IMR-90 (cell line): ENCODE data around the gene OR3A2. TPM values are rescaled to one million over a fixed set of nuclear protein-coding genes. Genes with fewer than 3 reads are reported as not detected.

ENCODE experiments used
- ATAC-seq: fragments of 200-7000 bp; cut with Tn5 transposase; 2 replicates; pipeline ENCODE4 v1.9.1; 2020; ENCODE audit warnings: low read depth, mild to moderate bottlenecking, moderate library complexity
- BruUV-seq: library from RNA; stranded (reverse); fragments of 400-500 nt; replicated peaks from 2 replicates; lab custom pipeline; 2021; lab: Mats Ljungman, UMichigan
- CTCF ChIA-PET: fragments of 300-600 bp; formaldehyde crosslinking; extraction: SDS; loops from one replicate; lab custom pipeline; 2021; ENCODE audit warnings: antibody characterized with exemption; lab: Yijun Ruan, JAX
- POLR2A ChIA-PET: fragments of 300-600 bp; sonication (Branson Sonifier 250); formaldehyde crosslinking; loops from one replicate; lab custom pipeline; 2022; ENCODE audit warnings: antibody characterized with exemption; ENCODE audit not compliant: unreplicated experiment; lab: Charles Lee
- DNase-seq: peaks from one replicate; pipeline ENCODE4 v3.0.0; 2013
- H2AFZ ChIP-seq: replicated peaks from 2 replicates; pipeline ENCODE3; 2013; ENCODE audit warnings: low read length, mild to moderate bottlenecking; ENCODE audit not compliant: poor library complexity
- H2AK5ac ChIP-seq: 2 replicates; pipeline ENCODE4 v1.6.1; 2013; ENCODE audit warnings: low read depth, low read length, inconsistent platforms
- H2AK9ac ChIP-seq: replicated peaks from 2 replicates; pipeline ENCODE3; 2013; ENCODE audit warnings: mild to moderate bottlenecking, low read depth, low read length, moderate library complexity; ENCODE audit not compliant: poor library complexity
- H2BK120ac ChIP-seq: 2 replicates; pipeline ENCODE4 v1.6.1; 2013; ENCODE audit warnings: low read depth, low read length, inconsistent platforms
- H2BK15ac ChIP-seq: 3 replicates; pipeline ENCODE4 v1.6.1; 2013; ENCODE audit warnings: low read depth, low read length, inconsistent platforms
- H2BK20ac ChIP-seq: 2 replicates; pipeline ENCODE4 v1.6.1; 2013; ENCODE audit warnings: low read depth, mild to moderate bottlenecking, inconsistent platforms, low read length, moderate library complexity
- H2BK5ac ChIP-seq: 2 replicates; pipeline ENCODE4 v1.6.1; 2013; ENCODE audit warnings: mild to moderate bottlenecking, low read depth, low read length, inconsistent platforms; ENCODE audit not compliant: poor library complexity, severe bottlenecking
- H3K14ac ChIP-seq: replicated peaks from 2 replicates; pipeline ENCODE4 v1.6.1; 2013; ENCODE audit warnings: low read depth, low read length, inconsistent platforms
- H3K18ac ChIP-seq: 2 replicates; pipeline ENCODE4 v1.6.1; 2013; ENCODE audit warnings: low read depth, low read length, control low read depth
- H3K23ac ChIP-seq: 2 replicates; pipeline ENCODE4 v1.6.1; 2013; ENCODE audit warnings: low read depth, low read length, inconsistent platforms
- H3K27ac ChIP-seq: 2 replicates; pipeline ENCODE4 v1.5.1; 2013; ENCODE audit warnings: mild to moderate bottlenecking, control low read depth, low read length; ENCODE audit not compliant: insufficient read depth
- H3K27me3 ChIP-seq: 2 replicates; pipeline ENCODE4 v1.6.1; 2013; ENCODE audit warnings: low read length; ENCODE audit not compliant: control insufficient read depth, insufficient read depth
- H3K36me3 ChIP-seq: 2 replicates; pipeline ENCODE4 v1.6.1; 2013; ENCODE audit warnings: low read length, mixed read lengths; ENCODE audit not compliant: control insufficient read depth, insufficient read depth
- H3K4ac ChIP-seq: 2 replicates; pipeline ENCODE4 v1.6.1; 2013; ENCODE audit warnings: low read depth, low read length, inconsistent platforms
- H3K4me1 ChIP-seq: 2 replicates; pipeline ENCODE4 v1.6.1; 2013; ENCODE audit warnings: low read length, mixed read lengths; ENCODE audit not compliant: control insufficient read depth, insufficient read depth
- H3K4me2 ChIP-seq: 2 replicates; pipeline ENCODE4 v1.6.1; 2013; ENCODE audit warnings: low read depth, mild to moderate bottlenecking, control low read depth, low read length, moderate library complexity
- H3K4me3 ChIP-seq: 2 replicates; pipeline ENCODE4 v1.5.1; 2013; ENCODE audit warnings: low read depth, mild to moderate bottlenecking, control low read depth, low read length, moderate library complexity; ENCODE audit not compliant: insufficient read depth
- H3K56ac ChIP-seq: 2 replicates; pipeline ENCODE4 v1.6.1; 2013; ENCODE audit warnings: low read length, inconsistent platforms; ENCODE audit not compliant: insufficient read depth; ENCODE audit errors: extremely low read depth
- H3K79me1 ChIP-seq, 2 experiments: 2 replicates each; pipeline ENCODE4 v1.6.1; 2013; ENCODE audit warnings: low read length in 2 of 2, inconsistent platforms in 1 of 2, low read depth in 1 of 2
- H3K9ac ChIP-seq: 2 replicates; pipeline ENCODE4 v1.6.1; 2013; ENCODE audit warnings: low read depth, low read length, control low read depth
- H3K9me1 ChIP-seq: 2 replicates; pipeline ENCODE4 v1.6.1; 2013; ENCODE audit warnings: low read length, inconsistent platforms; ENCODE audit not compliant: insufficient read depth
- H3K9me3 ChIP-seq: 2 replicates; pipeline ENCODE4 v1.6.1; 2013; ENCODE audit warnings: low read length; ENCODE audit not compliant: control insufficient read depth, insufficient read depth
- H4K20me1 ChIP-seq: 2 replicates; pipeline ENCODE4 v1.6.1; 2013; ENCODE audit warnings: low read length, inconsistent platforms; ENCODE audit not compliant: insufficient read depth
- H4K5ac ChIP-seq: 2 replicates; pipeline ENCODE4 v1.6.1; 2013; ENCODE audit warnings: mild to moderate bottlenecking, low read depth, low read length, control low read depth
- H4K8ac ChIP-seq, 2 experiments: 2 replicates each; pipeline ENCODE4 v1.6.1; 2013; ENCODE audit warnings: low read depth in 2 of 2, low read length in 2 of 2, control low read depth in 1 of 2, inconsistent platforms in 1 of 2
- H4K91ac ChIP-seq: 2 replicates; pipeline ENCODE4 v1.6.1; 2013; ENCODE audit warnings: low read depth, low read length, inconsistent platforms; ENCODE audit not compliant: insufficient read depth
- BHLHE40 ChIP-seq: fragments of 150-350 bp; IDR thresholded peaks from 2 replicates; pipeline ENCODE4 v1.6.1; 2016; ENCODE audit warnings: mild to moderate bottlenecking, low read depth, low read length
- CEBPB ChIP-seq: IDR thresholded peaks from 2 replicates; pipeline ENCODE4 v1.6.1; 2012; ENCODE audit warnings: low read depth, low read length, improper control_type of control experiment
- CHD1 ChIP-seq: IDR thresholded peaks from 2 replicates; pipeline ENCODE4 v1.6.1; 2012; ENCODE audit warnings: low read depth, low read length, improper control_type of control experiment
- MAFK ChIP-seq: IDR thresholded peaks from 2 replicates; pipeline ENCODE4 v1.6.1; 2012; ENCODE audit warnings: low read depth, low read length, improper control_type of control experiment
- MAZ ChIP-seq: IDR thresholded peaks from 2 replicates; pipeline ENCODE4 v1.6.1; 2012; ENCODE audit warnings: low read depth, mild to moderate bottlenecking, low read length, improper control_type of control experiment, moderate library complexity, borderline replicate concordance
- RAD21 ChIP-seq: IDR thresholded peaks from 2 replicates; pipeline ENCODE4 v1.6.1; 2012; ENCODE audit warnings: low read length, improper control_type of control experiment
- SMC3 ChIP-seq: fragments of 150-350 bp; IDR thresholded peaks from 2 replicates; pipeline ENCODE4 v1.6.1; 2016; ENCODE audit warnings: low read depth, mild to moderate bottlenecking, antibody characterized with exemption, low read length, moderate library complexity
- WGBS, 2 experiments: methylation state at CpG; one replicate each; pipeline versions ENCODE4 v1.1.5 to v1.1.7; 2013; ENCODE audit warnings: missing lambda C conversion rate in 2 of 2; ENCODE audit not compliant: insufficient read length in 1 of 2; ENCODE audit errors: extremely low coverage in 2 of 2; 5-methylcytosine and 5-hydroxymethylcytosine counted together
- dilution Hi-C: fragments of 300-500 bp; cut with HindIII; formaldehyde crosslinking; loops from one replicate; pipeline ENCODE4 v1.14.3; 2018; ENCODE audit warnings: low sequenced_read_pairs; ENCODE audit not compliant: unreplicated experiment
- in situ Hi-C: fragments of 300-500 bp; cut with MboI; formaldehyde crosslinking; loops from 3 replicates; pipeline ENCODE4 v1.14.3; 2019; ENCODE audit warnings: low sequenced_read_pairs, inconsistent platforms, mixed read lengths
- intact Hi-C: fragments of 100-400 bp; cut with micrococcal nuclease; formaldehyde crosslinking; loops from 2 replicates; pipeline ENCODE4 v1.10.0; 2022
- polyA plus RNA-seq, 3 experiments: library from polyadenylated mRNA; depleted of rRNA; stranded (reverse); fragments of >200 nt; gene quantifications; 2 replicates each; pipeline ENCODE4 v1.2.3, GENCODE V29; 2012; ENCODE audit warnings: low replicate concordance in 1 of 3
- total RNA-seq: library from RNA; depleted of rRNA; stranded (reverse); fragments of >200 nt; gene quantifications from 2 replicates; pipeline ENCODE4 v1.2.3, GENCODE V29; 2012
- TF ChIP-seq, protein P1 (sequence below): conservative IDR thresholded peaks from 2 replicates; pipeline ENCODE4 v1.5.1; 2012; ENCODE audit warnings: mild to moderate bottlenecking, low read depth, low read length, improper control_type of control experiment
- TF ChIP-seq, protein P2 (sequence below): fragments of 150-350 bp; IDR thresholded peaks from 2 replicates; pipeline ENCODE4 v1.6.1; 2016; ENCODE audit warnings: low read depth, mild to moderate bottlenecking, low read length, moderate library complexity, borderline replicate concordance

OR3A2 gene
- total and polyA plus RNA-seq, 2 of the 4 experiments (the other 2 are of a cell fraction) = not detected

DNA sequence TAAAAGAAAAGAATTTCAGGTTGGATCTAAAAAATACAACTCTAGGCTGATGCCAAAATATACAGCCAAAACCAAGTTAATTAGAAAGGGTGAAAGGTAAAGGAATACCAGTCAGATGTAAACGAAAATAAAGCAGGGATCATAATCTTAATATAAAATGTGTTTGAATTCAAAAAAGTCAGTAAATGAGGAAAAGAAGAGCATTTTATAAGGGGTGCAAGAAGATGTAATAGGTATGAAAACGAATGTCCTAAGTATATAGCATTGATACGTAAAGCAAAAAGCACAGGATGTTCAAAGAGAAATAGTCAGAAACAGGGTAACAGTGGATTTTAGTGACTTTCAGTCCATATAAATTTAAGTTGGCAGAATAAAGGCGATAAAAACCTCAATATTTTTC lies 90.5 kb downstream of the OR3A2 start:
- Histone ChIP-seq H3K14ac (no peak overlapping the region), H3K79me1 (no peaks in the 10 kb centered on the region), H3K4me3 (no peak overlapping the region), H2AK9ac (no peak overlapping the region), H3K27ac (no peak overlapping the region), H3K4ac (no peak overlapping the region), H4K5ac (no peak overlapping the region), H3K27me3 (no peaks in the 10 kb centered on the region), H3K23ac (no peak overlapping the region), H2AK5ac (no peak overlapping the region), H4K91ac (no peak overlapping the region), H3K18ac (no peak overlapping the region), H2BK15ac (no peak overlapping the region), H2BK5ac (no peak overlapping the region), H3K4me2 (no peak overlapping the region), H3K56ac (no peak overlapping the region), H4K8ac (no peak overlapping the region), H2BK120ac (no peak overlapping the region), H3K9ac (no peak overlapping the region), H2AFZ (no peak overlapping the region), H4K20me1 (no peaks in the 10 kb centered on the region), H3K9me1 (no peaks in the 10 kb centered on the region), H3K4me1 (no peaks in the 10 kb centered on the region), H3K36me3 (no peaks in the 10 kb centered on the region), H3K9me3 (peaks cover 6% of the 10 kb centered on the region; the same call in 1 of the 2 replicates), H2BK20ac (no peak overlapping the region)
- DNase-seq (no peak), ATAC-seq (no peak)
- no TSS peak for BruUV-seq
- ChIA-PET CTCF (no interaction called here), POLR2A (no interaction called here)
- intact Hi-C loops (no loop called here), dilution Hi-C loops (no loop called here), in situ Hi-C loops (no loop called here)
- WGBS, 2 experiments = no CpG with 5 or more reads among the region's 4 CpGs
- TF ChIP-seq CHD1 (no peak), SMC3 (no peak), RAD21 (no peak), BHLHE40 (no peak), MAZ (no peak), CEBPB (no peak), MAFK (no peak)
- TF ChIP-seq, protein P1, sequence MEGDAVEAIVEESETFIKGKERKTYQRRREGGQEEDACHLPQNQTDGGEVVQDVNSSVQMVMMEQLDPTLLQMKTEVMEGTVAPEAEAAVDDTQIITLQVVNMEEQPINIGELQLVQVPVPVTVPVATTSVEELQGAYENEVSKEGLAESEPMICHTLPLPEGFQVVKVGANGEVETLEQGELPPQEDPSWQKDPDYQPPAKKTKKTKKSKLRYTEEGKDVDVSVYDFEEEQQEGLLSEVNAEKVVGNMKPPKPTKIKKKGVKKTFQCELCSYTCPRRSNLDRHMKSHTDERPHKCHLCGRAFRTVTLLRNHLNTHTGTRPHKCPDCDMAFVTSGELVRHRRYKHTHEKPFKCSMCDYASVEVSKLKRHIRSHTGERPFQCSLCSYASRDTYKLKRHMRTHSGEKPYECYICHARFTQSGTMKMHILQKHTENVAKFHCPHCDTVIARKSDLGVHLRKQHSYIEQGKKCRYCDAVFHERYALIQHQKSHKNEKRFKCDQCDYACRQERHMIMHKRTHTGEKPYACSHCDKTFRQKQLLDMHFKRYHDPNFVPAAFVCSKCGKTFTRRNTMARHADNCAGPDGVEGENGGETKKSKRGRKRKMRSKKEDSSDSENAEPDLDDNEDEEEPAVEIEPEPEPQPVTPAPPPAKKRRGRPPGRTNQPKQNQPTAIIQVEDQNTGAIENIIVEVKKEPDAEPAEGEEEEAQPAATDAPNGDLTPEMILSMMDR = no peak
- TF ChIP-seq, protein P2, sequence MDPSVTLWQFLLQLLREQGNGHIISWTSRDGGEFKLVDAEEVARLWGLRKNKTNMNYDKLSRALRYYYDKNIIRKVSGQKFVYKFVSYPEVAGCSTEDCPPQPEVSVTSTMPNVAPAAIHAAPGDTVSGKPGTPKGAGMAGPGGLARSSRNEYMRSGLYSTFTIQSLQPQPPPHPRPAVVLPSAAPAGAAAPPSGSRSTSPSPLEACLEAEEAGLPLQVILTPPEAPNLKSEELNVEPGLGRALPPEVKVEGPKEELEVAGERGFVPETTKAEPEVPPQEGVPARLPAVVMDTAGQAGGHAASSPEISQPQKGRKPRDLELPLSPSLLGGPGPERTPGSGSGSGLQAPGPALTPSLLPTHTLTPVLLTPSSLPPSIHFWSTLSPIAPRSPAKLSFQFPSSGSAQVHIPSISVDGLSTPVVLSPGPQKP = no peak
